ENCODE data around the gene PLAC9. TPM values are rescaled to one million over a fixed set of nuclear protein-coding genes. Genes with fewer than 3 reads are reported as not detected.
A peak's percentile ranks its signal among the peaks of the same experiment; 100 is the strongest.
"Not testable (repeated sequence)": the region's sequence is repeated elsewhere in the genome, so short reads cannot be mapped to it uniquely, and the experiment has no call there.

The PLAC9 gene
- total RNA-seq, 2 experiments from 2014 or later: not detected

DNA sequence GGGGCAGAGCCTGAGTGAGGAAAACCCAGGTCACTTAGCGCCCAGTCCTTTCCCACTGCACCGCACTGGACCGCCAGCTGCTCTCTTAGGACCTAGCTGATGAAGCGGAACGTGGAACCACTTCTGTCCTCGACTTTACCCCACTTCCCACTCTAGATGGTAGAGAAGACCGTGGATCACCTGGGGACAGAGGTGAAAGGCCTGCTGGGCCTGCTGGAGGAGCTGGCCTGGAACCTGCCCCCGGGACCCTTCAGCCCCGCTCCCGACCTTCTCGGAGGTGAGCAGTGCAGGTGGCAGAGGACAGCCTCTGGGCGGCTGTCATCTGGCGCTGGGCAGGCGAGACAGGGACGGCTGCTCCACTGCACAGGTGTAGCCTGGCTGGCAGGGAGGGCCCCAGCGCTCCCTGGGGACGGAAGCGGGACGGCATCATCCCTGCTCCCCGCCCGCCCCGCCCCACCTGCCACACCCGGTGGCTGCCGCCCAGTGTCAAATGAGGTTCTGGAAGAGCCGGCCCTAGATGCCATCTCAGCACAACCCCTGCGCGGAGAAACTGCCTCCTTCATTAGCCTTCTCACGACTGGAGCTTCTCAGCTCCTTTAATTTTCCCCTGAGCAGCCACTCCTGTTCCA, 11.7 kb downstream of the PLAC9 start:
- peak; percentile 61 for DNase-seq
- Mint-ChIP-seq H3K4me3 (peak overlapping the region; percentile 67), H3K27ac (no peak overlapping the region), H3K9me3 (peaks cover under 1% of the 10 kb centered on the region), H3K36me3 (ENCODE audit: low read depth) (peaks cover 5% of the 10 kb centered on the region), H3K4me1 (ENCODE audit: low read depth) (peaks cover 15% of the 10 kb centered on the region), H3K27me3 (ENCODE audit: low read depth) (peaks cover 5% of the 10 kb centered on the region)
- intact Hi-C loops (cut with micrococcal nuclease): loop anchor here (1.0 to 10.0 kb wide), 4 partner anchors 59 to 772 kb away; no protein-coding TSS in a partner anchor
- CTCF ChIA-PET: interaction anchor here (0.6 to 5.1 kb wide), 31 partner anchors 8 to 1195 kb away, joined by 3 to 117 read pairs (median 4); no protein-coding TSS in a partner anchor

DNA sequence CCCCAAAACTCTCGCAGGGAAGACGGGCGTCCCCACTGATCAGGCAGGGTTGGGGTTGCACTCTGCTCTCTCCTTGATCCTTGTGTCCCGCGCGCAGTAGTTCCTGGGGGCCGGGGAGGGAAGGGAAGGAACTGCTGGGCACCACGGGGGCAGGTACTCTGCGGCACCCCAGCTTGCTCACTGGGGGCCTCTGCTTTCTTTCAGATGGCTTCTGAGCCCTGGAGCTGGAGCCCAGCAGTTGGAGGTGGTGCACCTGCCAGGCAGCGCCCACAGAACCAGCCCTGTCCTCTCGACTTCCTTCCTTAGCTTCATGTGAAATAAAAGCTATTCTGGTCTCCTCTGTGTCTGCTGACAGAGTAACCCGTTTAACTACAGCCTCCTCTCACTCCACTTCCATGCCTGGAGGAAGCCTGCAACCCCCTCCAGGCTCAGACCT, 12.2 kb downstream of the PLAC9 start:
- Mint-ChIP-seq H3K36me3 (ENCODE audit: low read depth) (peaks cover 10% of the 10 kb centered on the region), H3K27me3 (ENCODE audit: low read depth) (peaks cover 3% of the 10 kb centered on the region), H3K4me1 (ENCODE audit: low read depth) (peaks cover 15% of the 10 kb centered on the region), H3K4me3 (peak overlapping the region; percentile 67), H3K9me3 (peaks cover 6% of the 10 kb centered on the region), H3K27ac (no peak overlapping the region)
- no peak for DNase-seq
- CTCF ChIA-PET: interaction anchor here (0.6 to 5.1 kb wide), 21 partner anchors 12 to 770 kb away, joined by 3 to 117 read pairs (median 3); no protein-coding TSS in a partner anchor
- intact Hi-C loops (cut with micrococcal nuclease): loop anchor here (1.0 to 10.0 kb wide), 4 partner anchors 59 to 772 kb away; no protein-coding TSS in a partner anchor

DNA sequence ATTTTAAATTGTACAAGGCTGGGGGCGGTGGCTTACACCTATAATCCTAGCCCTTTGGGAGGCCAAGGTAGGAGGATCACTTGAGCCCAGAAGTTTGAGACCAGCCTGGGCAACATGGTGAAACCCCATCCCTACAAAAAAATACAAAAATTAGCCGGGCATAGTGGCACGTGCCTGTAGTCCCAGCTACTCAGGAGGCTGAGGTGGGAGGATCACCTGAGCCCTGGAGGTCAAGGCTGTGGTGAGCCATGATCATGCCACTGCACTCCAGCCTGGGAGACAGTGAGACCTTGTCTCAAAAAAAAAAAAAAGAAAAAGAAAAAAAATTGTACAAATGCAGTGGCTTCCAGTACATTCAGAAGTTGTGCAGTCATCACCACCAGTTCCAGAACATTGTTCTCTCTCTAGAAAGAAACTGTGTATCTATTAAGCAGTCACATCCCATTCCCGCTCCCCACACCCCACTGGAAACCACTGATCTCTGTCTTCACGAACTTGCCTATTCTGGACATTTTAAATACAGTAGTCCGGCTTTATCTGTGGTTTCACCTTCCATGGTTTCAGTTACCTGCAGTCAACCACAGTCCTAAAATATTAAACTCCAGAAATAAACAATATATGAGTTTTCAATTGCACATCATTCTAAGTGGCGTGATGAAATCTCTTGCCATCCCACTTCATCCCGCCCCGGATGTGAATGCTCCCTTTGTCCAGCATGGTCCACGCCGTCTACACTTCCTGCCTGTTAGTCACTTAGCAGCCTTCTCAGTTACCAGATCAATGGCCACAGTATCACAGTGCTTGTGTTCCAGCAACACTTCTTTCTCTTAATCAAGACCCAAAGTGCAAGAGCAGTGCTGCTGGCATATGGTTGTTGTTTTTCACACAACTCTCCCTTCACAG, 13.1 kb downstream of the PLAC9 start:
- H3K27me3 Mint-ChIP-seq (ENCODE audit: low read depth); H3K27ac Mint-ChIP-seq; H3K4me3 Mint-ChIP-seq; DNase-seq: not testable (repeated sequence)
- intact Hi-C loops (cut with micrococcal nuclease): loop anchor here (10.0 kb wide), 1 partner anchor 651 kb away; no protein-coding TSS in a partner anchor
- Mint-ChIP-seq H3K4me1 (ENCODE audit: low read depth) (peaks cover 15% of the 10 kb centered on the region), H3K36me3 (ENCODE audit: low read depth) (peaks cover 17% of the 10 kb centered on the region), H3K9me3 (peaks cover 10% of the 10 kb centered on the region)
- CTCF ChIA-PET: interaction anchor here (0.6 to 5.1 kb wide), 11 partner anchors 15 to 771 kb away, joined by 3 to 117 read pairs (median 6); no protein-coding TSS in a partner anchor

DNA sequence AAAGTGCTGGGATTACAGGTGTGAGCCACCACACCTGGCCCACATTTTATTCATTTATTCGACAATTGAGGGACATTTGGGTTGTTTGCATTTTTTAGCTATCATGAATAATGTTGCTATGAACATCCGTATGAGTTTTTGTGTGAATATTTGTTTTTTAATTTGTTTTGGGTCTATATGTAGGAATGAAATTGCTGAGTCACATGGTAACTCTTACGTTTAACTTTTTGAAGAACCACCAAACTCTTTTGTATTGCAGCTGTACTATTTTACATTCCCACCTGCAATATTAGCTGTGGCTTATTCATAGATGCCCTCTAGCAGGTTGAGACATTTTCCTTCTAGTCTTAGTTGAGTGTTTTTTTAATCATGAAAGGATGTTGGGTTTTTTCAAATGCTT, 14.4 kb downstream of the PLAC9 start:
- peaks cover 15% of the 10 kb centered on the region for H3K4me1 Mint-ChIP-seq (ENCODE audit: low read depth)
- peaks cover 12% of the 10 kb centered on the region for H3K9me3 Mint-ChIP-seq
- intact Hi-C loops (cut with micrococcal nuclease): loop anchor here (10.0 kb wide), 1 partner anchor 652 kb away; no protein-coding TSS in a partner anchor
- H3K36me3 Mint-ChIP-seq (ENCODE audit: low read depth): peaks cover 25% of the 10 kb centered on the region
- no peak for DNase-seq
- no peaks in the 10 kb centered on the region for H3K27me3 Mint-ChIP-seq (ENCODE audit: low read depth)
- CTCF ChIA-PET: interaction anchor here (0.8 to 4.7 kb wide), 5 partner anchors 56 to 772 kb away, joined by 3 to 27 read pairs (median 4); no protein-coding TSS in a partner anchor
- no peak overlapping the region for H3K27ac Mint-ChIP-seq
- H3K4me3 Mint-ChIP-seq: no peak overlapping the region

DNA sequence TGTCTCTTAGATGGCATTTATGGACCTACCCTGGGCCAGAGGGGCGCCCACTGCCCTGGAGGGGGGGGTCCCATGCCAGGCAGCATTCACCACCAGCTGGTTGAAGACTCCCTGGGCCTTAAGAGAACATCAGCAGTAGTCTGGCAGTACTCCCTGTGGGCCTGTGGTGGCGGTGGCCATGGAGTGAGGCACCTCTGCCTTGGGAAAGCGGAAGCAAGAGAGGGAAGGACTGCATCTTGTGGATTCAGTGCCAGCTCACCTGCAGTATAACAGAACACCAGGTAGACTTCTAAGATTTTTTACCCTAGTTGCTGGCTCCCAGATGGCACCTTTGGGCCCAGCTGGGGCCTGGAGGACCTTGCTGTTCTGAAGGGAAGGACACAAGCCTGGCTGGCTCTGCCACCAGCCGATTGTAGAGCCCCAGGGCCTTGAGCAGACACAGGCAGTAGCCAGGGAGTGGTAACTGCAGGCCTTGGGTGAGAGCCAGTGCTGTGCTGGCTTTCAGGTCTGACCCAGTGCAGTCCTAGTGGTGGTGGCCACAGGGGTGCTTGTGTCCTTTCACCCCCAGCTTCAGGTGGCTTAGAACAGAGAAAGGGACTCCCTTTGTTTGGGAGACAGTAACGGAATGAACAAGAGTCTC, 15.8 kb downstream of the PLAC9 start:
- no peak for DNase-seq
- CTCF ChIA-PET: interaction anchor here (0.6 to 1.2 kb wide), 2 partner anchors 64 to 641 kb away, joined by 3 read pairs; no protein-coding TSS in a partner anchor
- Mint-ChIP-seq H3K36me3 (ENCODE audit: low read depth) (peaks cover 36% of the 10 kb centered on the region), H3K27me3 (ENCODE audit: low read depth) (no peaks in the 10 kb centered on the region), H3K27ac (no peak overlapping the region), H3K4me3 (no peak overlapping the region), H3K4me1 (ENCODE audit: low read depth) (peaks cover 15% of the 10 kb centered on the region), H3K9me3 (peaks cover 12% of the 10 kb centered on the region)
- intact Hi-C loops (cut with micrococcal nuclease): loop anchor here (10.0 kb wide), 1 partner anchor 653 kb away; no protein-coding TSS in a partner anchor

DNA sequence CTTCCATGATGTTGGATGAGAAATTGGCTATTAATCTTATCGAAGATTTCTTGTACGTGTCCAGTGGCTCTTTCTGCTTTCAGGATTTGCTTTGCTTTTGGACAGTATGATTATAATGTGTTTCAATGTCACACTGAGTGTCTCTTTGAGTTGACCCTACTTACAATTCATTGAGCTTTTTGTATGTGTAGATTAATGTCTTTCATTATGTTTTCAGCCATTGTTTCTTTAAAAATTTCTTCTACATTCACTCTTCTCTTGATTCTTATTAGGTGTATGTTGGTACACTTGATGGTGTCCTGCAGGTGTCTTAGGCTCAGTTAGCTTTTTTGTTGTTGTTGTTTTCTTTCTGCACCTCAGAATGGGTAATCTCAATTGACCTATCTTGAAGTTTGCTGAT, 16.6 kb downstream of the PLAC9 start:
- H3K4me3 Mint-ChIP-seq: no peak overlapping the region
- no peak for DNase-seq
- peaks cover 12% of the 10 kb centered on the region for H3K9me3 Mint-ChIP-seq
- H3K27ac Mint-ChIP-seq: no peak overlapping the region
- intact Hi-C loops (cut with micrococcal nuclease): loop anchor here (10.0 kb wide), 1 partner anchor 654 kb away; no protein-coding TSS in a partner anchor
- peaks cover 9% of the 10 kb centered on the region for H3K4me1 Mint-ChIP-seq (ENCODE audit: low read depth)
- H3K27me3 Mint-ChIP-seq (ENCODE audit: low read depth): no peaks in the 10 kb centered on the region
- peaks cover 41% of the 10 kb centered on the region for H3K36me3 Mint-ChIP-seq (ENCODE audit: low read depth)
- CTCF ChIA-PET: no interaction called here

DNA sequence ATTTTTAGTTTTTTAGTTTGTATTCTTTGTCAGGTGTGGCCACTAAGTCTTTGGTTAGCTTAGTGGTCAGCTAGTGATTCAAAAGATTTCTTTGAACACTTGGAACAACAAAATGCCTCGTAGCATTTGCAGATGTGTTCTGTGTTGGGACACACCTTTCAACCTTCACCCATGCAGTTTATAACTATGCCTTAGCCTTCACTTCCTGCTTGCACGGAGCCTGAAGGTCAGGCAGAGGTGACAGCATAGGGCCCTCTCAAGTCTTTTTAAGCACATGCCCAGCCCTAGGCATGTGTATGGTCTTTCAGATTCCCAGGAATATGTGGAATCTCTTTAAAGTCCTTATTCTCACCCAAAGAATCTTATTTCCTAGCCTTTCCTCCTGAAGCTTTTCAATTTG, 17.6 kb downstream of the PLAC9 start:
- Mint-ChIP-seq H3K4me3 (no peak overlapping the region), H3K9me3 (peaks cover 12% of the 10 kb centered on the region), H3K36me3 (ENCODE audit: low read depth) (peaks cover 49% of the 10 kb centered on the region), H3K4me1 (ENCODE audit: low read depth) (peaks cover under 1% of the 10 kb centered on the region), H3K27ac (peak overlapping the region; percentile 64), H3K27me3 (ENCODE audit: low read depth) (no peaks in the 10 kb centered on the region)
- CTCF ChIA-PET: interaction anchor here (1.0 to 1.9 kb wide), 4 partner anchors 10 to 72 kb away, joined by 3 to 13 read pairs (median 4); no protein-coding TSS in a partner anchor
- intact Hi-C loops (cut with micrococcal nuclease): no loop called here
- no peak for DNase-seq

DNA sequence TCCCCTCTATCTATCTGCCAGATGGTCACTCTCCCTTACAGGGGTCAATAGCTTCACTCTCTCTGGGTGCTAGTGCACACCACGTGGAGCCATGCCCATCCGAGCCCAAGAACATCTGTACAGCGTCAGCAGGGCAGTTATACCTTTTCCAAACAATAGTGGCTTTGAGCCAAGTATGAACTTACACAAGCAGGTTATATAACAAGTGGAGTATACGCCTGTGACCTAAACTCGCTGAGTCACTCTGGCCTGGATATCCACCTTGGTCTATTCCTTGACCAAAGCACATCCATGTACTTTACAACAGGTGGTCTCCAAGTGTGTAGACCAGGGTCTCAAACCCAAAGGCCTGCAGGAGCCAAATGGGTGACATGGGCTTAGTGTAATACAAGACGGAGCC, 20.3 kb downstream of the PLAC9 start:
- no peak for DNase-seq
- Mint-ChIP-seq H3K27me3 (ENCODE audit: low read depth) (no peaks in the 10 kb centered on the region), H3K27ac (peak overlapping the region; percentile 63), H3K36me3 (ENCODE audit: low read depth) (peaks cover 69% of the 10 kb centered on the region), H3K4me1 (ENCODE audit: low read depth) (no peaks in the 10 kb centered on the region), H3K9me3 (peaks cover 12% of the 10 kb centered on the region), H3K4me3 (no peak overlapping the region)
- CTCF ChIA-PET: interaction anchor here (1.4 kb wide), 1 partner anchor 9 kb away, joined by 5 read pairs; no protein-coding TSS in a partner anchor
- intact Hi-C loops (cut with micrococcal nuclease): no loop called here

DNA sequence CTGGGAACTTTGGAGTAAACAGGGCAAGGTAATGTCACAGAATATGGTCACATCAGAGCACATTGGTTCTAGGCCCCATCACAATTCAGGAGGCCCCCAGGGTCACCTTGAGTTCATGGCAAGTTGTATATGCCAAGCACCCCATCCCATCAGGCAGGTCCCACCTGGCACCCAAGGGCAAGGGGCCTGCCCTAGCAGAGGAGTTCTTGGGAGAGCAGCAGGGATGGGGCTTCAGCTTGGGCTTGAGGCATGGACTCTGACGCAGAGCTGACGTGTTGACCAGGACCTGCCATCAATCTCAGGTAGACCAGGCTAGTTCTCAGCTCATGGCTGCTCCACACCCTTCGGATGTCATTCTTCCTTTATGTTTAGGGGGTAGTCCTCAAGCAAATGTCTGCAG, 20.9 kb downstream of the PLAC9 start:
- H3K4me3 Mint-ChIP-seq: no peak overlapping the region
- H3K9me3 Mint-ChIP-seq: peaks cover 12% of the 10 kb centered on the region
- CTCF ChIA-PET: interaction anchor here (0.8 to 0.9 kb wide), 2 partner anchors 10 to 12 kb away, joined by 3 read pairs; no protein-coding TSS in a partner anchor
- no peaks in the 10 kb centered on the region for H3K4me1 Mint-ChIP-seq (ENCODE audit: low read depth)
- peaks cover 72% of the 10 kb centered on the region for H3K36me3 Mint-ChIP-seq (ENCODE audit: low read depth)
- peak overlapping the region; percentile 37 for H3K27ac Mint-ChIP-seq
- DNase-seq: no peak
- no peaks in the 10 kb centered on the region for H3K27me3 Mint-ChIP-seq (ENCODE audit: low read depth)
- intact Hi-C loops (cut with micrococcal nuclease): no loop called here

DNA sequence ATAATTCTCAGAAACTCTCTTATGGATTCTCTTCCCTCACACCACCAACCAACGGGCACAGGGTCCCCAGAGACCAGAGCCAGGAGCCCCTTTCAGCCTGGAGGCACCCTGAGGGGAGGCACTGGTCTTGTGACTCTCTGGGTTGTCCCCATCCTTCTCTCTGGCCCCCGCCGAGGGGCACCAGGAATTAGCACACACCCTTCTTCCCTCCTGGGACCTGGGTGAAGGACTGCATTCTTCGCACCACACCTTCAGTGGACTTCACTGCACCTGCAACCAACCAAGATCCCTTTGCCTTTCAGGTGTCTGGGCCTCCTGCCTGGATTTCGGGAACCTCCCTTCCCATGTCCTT, 22.1 kb downstream of the PLAC9 start:
- Mint-ChIP-seq H3K4me1 (ENCODE audit: low read depth) (no peaks in the 10 kb centered on the region), H3K9me3 (peaks cover 7% of the 10 kb centered on the region), H3K4me3 (no peak overlapping the region), H3K27me3 (ENCODE audit: low read depth) (no peaks in the 10 kb centered on the region), H3K27ac (no peak overlapping the region), H3K36me3 (ENCODE audit: low read depth) (peaks cover 69% of the 10 kb centered on the region)
- DNase-seq: no peak
- CTCF ChIA-PET: interaction anchor here (0.9 kb wide), 1 partner anchor 11 kb away, joined by 3 read pairs; no protein-coding TSS in a partner anchor
- intact Hi-C loops (cut with micrococcal nuclease): no loop called here

DNA sequence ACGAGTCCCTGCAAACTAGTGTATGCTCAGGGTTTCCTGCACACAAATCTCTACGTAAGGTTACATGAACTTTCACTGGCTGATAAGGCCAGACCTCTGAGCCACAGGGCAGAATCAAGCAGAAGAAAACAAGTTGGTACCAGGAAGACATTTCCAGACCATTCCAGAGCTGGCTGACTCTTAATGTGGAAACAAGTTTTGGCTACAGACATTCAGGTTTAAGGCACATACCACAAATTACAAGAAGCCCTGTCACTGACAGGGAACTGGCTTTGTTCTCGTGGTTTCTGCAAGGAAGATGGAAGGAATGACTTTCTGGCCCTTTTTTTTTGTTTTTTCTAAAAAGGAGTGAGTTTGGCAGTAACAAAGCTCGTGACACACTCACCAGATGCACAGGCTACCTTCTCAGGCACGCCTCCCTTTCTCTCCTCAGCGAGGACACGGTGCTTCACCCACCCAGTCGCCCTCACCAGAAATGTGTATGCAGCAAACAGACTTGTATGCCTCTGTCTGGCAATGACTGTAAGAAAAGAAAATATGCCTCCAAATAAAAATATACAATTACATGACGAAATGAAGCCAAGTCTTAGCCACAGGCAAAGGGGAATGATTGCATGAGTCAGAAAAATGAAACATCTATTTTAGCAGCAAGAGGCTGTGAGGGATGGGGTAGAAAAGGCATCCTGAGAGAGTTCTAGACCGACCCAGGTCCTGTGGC, 22.6 kb downstream of the PLAC9 start:
- CTCF ChIA-PET: no interaction called here

More for the DNA sequence above, 22.6 kb downstream of the PLAC9 start:
- Mint-ChIP-seq H3K27me3 (ENCODE audit: low read depth) (no peaks in the 10 kb centered on the region), H3K4me3 (no peak overlapping the region), H3K36me3 (ENCODE audit: low read depth) (peaks cover 69% of the 10 kb centered on the region), H3K27ac (peak overlapping the region; percentile 37), H3K4me1 (ENCODE audit: low read depth) (no peaks in the 10 kb centered on the region), H3K9me3 (peaks cover 6% of the 10 kb centered on the region)
- DNase-seq: no peak
- intact Hi-C loops (cut with micrococcal nuclease): no loop called here
